ENCODE measurements around the gene LCMT1. TPM values are rescaled to one million over a fixed set of nuclear protein-coding genes. Genes with fewer than 3 reads are reported as not detected.

The LCMT1 gene
- total and polyA plus RNA-seq, 2 of the 13 experiments (the other 11 are each of a cell fraction or from before 2014, with no cell fraction given) = 41.2 to 48.7 TPM

DNA sequence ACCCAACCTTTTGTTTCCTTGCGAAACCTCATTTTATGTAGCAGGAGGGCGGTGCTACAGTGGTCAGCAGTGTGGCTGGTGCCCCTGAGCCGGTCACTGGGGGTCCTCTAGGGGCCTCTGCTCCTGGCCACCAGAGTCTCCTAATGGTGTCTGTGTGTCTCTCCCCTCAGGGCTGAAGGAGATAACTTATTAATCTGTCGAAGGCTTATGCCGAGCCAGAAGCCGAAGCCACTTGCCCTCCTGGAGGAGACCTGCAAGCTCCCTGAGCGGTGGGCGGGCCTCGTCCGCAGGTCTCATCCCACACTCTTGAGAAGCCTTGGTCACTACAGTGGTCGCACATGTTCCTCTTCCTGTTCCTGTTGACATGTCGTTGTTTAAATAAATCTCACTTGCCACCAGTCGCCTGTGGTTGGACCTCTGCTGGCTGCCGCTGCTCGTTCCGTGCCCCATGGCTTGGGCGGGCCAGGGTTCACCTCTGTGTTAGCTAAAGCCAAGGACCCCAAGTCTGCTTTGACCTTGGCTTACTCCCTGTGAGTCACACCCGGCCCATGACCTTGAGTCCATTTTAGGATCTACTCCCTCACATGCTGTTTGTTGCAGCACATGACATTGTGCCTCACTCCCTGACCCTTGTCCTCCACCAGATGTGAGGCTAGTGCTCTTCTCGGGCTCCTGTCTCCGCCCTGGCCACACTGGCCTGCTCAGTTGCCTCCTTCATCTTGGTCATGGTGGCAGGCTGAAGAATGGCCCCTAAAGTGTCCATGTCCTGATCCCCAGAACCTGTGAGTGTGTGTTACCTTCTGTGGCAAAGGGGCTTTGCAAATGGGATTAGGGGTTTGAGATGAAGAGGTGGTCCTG lies 66.5 kb downstream of the LCMT1 start (continued):
- TF ChIP-seq, protein P1, sequence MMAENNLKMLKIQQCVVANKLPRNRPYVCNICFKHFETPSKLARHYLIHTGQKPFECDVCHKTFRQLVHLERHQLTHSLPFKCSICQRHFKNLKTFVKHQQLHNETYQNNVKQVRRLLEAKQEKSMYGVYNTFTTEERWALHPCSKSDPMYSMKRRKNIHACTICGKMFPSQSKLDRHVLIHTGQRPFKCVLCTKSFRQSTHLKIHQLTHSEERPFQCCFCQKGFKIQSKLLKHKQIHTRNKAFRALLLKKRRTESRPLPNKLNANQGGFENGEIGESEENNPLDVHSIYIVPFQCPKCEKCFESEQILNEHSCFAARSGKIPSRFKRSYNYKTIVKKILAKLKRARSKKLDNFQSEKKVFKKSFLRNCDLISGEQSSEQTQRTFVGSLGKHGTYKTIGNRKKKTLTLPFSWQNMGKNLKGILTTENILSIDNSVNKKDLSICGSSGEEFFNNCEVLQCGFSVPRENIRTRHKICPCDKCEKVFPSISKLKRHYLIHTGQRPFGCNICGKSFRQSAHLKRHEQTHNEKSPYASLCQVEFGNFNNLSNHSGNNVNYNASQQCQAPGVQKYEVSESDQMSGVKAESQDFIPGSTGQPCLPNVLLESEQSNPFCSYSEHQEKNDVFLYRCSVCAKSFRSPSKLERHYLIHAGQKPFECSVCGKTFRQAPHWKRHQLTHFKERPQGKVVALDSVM (CRISPR knock-in tag; IDR thresholded peaks at IDR 0.05) = peak; percentile 89
- TF ChIP-seq, protein P2, sequence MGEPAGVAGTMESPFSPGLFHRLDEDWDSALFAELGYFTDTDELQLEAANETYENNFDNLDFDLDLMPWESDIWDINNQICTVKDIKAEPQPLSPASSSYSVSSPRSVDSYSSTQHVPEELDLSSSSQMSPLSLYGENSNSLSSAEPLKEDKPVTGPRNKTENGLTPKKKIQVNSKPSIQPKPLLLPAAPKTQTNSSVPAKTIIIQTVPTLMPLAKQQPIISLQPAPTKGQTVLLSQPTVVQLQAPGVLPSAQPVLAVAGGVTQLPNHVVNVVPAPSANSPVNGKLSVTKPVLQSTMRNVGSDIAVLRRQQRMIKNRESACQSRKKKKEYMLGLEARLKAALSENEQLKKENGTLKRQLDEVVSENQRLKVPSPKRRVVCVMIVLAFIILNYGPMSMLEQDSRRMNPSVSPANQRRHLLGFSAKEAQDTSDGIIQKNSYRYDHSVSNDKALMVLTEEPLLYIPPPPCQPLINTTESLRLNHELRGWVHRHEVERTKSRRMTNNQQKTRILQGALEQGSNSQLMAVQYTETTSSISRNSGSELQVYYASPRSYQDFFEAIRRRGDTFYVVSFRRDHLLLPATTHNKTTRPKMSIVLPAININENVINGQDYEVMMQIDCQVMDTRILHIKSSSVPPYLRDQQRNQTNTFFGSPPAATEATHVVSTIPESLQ (CRISPR knock-in tag; conservative IDR thresholded peaks at IDR 0.05) = 0 out of 2 replicates have a peak, but pooled peaks have one; percentile 76
- peak; percentile 69 for TF ChIP-seq ARHGAP35 (CRISPR knock-in tag; IDR thresholded peaks at IDR 0.05; ENCODE audit: borderline replicate concordance)
- peak; percentile 88 for TF ChIP-seq IKZF4 (CRISPR knock-in tag; IDR thresholded peaks at IDR 0.05; ENCODE audit: borderline replicate concordance, low read depth, not compliant biosample characterization)
- peak; percentile 97 for TF ChIP-seq PPARG (CRISPR knock-in tag; conservative IDR thresholded peaks at IDR 0.05)
- TF ChIP-seq, protein P3, sequence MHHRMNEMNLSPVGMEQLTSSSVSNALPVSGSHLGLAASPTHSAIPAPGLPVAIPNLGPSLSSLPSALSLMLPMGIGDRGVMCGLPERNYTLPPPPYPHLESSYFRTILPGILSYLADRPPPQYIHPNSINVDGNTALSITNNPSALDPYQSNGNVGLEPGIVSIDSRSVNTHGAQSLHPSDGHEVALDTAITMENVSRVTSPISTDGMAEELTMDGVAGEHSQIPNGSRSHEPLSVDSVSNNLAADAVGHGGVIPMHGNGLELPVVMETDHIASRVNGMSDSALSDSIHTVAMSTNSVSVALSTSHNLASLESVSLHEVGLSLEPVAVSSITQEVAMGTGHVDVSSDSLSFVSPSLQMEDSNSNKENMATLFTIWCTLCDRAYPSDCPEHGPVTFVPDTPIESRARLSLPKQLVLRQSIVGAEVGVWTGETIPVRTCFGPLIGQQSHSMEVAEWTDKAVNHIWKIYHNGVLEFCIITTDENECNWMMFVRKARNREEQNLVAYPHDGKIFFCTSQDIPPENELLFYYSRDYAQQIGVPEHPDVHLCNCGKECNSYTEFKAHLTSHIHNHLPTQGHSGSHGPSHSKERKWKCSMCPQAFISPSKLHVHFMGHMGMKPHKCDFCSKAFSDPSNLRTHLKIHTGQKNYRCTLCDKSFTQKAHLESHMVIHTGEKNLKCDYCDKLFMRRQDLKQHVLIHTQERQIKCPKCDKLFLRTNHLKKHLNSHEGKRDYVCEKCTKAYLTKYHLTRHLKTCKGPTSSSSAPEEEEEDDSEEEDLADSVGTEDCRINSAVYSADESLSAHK (CRISPR knock-in tag; IDR thresholded peaks at IDR 0.05; ENCODE audit: borderline replicate concordance) = no peak
- TF ChIP-seq, protein P4, sequence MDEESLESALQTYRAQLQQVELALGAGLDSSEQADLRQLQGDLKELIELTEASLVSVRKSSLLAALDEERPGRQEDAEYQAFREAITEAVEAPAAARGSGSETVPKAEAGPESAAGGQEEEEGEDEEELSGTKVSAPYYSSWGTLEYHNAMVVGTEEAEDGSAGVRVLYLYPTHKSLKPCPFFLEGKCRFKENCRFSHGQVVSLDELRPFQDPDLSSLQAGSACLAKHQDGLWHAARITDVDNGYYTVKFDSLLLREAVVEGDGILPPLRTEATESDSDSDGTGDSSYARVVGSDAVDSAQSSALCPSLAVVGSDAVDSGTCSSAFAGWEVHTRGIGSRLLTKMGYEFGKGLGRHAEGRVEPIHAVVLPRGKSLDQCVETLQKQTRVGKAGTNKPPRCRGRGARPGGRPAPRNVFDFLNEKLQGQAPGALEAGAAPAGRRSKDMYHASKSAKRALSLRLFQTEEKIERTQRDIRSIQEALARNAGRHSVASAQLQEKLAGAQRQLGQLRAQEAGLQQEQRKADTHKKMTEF (CRISPR knock-in tag; IDR thresholded peaks at IDR 0.05) = peak; percentile 97
- TF ChIP-seq TARDBP (CRISPR knock-in tag; IDR thresholded peaks at IDR 0.05) = peak; percentile 99
- peak; percentile 70; the same call in 1 of the 2 replicates for TF ChIP-seq YEATS2 (CRISPR knock-in tag; IDR thresholded peaks at IDR 0.05; ENCODE audit: borderline replicate concordance)
- 0 out of 2 replicates have a peak, but pooled peaks have one; percentile 49 for TF ChIP-seq ZNF558 (CRISPR knock-in tag; IDR thresholded peaks at IDR 0.05; ENCODE audit: borderline replicate concordance)
- peak; percentile 95 for TF ChIP-seq HNF4G (IDR thresholded peaks at IDR 0.05; ENCODE audit: borderline replicate concordance, low read depth, low read length)
- peak; percentile 99 for TF ChIP-seq HNF4G (CRISPR knock-in tag; IDR thresholded peaks at IDR 0.05; ENCODE audit: borderline replicate concordance, low read depth)
- peak; percentile 77; the same call in 1 of the 2 replicates for TF ChIP-seq ZNF343 (CRISPR knock-in tag; IDR thresholded peaks at IDR 0.05)
- TF ChIP-seq, protein P5, sequence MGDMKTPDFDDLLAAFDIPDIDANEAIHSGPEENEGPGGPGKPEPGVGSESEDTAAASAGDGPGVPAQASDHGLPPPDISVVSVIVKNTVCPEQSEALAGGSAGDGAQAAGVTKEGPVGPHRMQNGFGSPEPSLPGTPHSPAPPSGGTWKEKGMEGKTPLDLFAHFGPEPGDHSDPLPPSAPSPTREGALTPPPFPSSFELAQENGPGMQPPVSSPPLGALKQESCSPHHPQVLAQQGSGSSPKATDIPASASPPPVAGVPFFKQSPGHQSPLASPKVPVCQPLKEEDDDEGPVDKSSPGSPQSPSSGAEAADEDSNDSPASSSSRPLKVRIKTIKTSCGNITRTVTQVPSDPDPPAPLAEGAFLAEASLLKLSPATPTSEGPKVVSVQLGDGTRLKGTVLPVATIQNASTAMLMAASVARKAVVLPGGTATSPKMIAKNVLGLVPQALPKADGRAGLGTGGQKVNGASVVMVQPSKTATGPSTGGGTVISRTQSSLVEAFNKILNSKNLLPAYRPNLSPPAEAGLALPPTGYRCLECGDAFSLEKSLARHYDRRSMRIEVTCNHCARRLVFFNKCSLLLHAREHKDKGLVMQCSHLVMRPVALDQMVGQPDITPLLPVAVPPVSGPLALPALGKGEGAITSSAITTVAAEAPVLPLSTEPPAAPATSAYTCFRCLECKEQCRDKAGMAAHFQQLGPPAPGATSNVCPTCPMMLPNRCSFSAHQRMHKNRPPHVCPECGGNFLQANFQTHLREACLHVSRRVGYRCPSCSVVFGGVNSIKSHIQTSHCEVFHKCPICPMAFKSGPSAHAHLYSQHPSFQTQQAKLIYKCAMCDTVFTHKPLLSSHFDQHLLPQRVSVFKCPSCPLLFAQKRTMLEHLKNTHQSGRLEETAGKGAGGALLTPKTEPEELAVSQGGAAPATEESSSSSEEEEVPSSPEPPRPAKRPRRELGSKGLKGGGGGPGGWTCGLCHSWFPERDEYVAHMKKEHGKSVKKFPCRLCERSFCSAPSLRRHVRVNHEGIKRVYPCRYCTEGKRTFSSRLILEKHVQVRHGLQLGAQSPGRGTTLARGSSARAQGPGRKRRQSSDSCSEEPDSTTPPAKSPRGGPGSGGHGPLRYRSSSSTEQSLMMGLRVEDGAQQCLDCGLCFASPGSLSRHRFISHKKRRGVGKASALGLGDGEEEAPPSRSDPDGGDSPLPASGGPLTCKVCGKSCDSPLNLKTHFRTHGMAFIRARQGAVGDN (CRISPR knock-in tag; IDR thresholded peaks at IDR 0.05) = peak; percentile 99
